HG03103 (cell line): Measurements from ENCODE around the gene FKBP1B.
"Not testable (repeated sequence)": the region's sequence is repeated elsewhere in the genome, so short reads cannot be mapped to it uniquely, and the experiment has no call there.

Experiments used
- ATAC-seq: cut with Tn5 transposase; IDR thresholded peaks from one replicate; pipeline ENCODE4 v1.9.1; 2021; ENCODE audit warnings: low read depth; ENCODE audit not compliant: unreplicated experiment

The FKBP1B gene

DNA sequence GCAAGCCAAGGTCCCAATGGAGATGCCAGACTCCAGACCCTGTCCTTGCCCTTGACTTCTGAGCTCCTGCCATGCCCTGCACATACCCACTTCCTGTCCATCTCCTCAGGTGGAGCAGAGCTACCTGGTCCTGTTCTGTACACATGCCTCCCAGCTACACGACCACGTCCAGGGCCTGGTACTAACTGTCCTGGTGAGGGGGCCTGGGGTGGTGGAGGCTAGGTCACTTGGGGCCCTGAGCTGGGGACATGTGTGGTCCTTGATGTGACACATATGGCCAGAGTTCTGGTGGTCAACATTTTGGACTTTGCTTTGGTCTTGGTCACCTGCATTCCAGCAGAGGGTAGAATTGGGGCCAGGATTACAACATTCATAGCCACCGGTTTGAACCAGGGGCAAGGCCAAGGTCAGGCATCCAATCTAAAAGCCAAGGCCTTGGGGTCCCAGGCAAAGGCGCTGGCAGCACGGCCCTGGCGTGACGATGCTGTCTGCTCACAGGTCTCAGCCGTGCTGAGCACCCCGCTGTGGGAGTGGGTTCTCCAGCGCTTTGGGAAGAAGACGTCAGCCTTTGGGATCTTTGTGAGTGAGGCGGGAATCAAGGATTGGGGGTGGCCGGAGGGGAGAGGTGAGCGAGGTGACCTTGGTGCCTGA lies 27.1 kb upstream of the FKBP1B start:
- ATAC-seq, result no peak

DNA sequence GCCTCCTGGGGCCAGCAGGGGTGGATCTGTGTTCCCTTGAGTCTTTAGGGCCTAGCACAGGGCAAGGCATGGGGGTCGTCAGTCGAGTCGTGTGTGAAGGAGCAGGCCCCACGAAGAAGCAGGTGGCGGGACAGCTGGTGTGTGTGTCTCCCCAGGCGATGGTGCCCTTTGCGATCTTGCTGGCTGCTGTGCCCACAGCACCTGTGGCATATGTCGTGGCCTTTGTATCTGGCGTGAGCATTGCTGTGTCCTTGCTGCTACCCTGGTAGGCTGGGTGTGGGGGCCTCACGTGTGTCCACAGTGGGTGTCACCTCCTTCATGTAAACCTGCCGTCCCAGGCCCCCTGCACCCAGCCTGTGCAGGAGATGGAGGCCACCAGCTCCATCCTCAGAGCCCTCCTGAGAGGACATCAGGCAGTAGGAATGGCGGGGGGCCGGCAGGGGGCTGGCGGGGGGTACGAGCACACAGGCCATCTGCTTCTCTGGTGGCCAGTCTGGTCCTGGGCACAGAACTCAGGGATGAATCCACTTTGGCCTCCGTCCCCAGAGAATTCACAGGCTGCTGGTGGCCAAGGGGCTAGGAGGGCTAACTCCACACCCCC lies 26.5 kb upstream of the FKBP1B start:
- ATAC-seq, result no peak

DNA sequence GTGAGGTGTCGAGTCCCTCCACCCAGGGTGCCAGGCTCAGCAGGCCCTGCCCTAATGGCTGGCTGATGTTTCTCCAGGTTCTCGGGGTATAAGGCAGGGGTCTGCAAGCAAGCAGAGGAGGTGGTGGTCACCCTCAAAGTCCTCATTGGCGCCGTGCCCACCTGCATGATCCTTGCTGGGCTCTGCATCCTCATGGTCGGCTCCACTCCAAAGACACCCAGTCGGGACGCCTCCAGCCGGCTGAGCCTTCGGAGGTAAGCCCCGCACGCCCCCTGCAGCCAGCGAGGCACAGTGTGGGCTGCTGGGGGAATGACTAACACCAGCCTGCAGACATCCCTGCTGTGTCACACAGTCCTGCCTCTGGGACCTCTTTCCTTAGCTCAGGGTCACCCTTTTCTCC lies 25.5 kb upstream of the FKBP1B start:
- no peak for ATAC-seq

DNA sequence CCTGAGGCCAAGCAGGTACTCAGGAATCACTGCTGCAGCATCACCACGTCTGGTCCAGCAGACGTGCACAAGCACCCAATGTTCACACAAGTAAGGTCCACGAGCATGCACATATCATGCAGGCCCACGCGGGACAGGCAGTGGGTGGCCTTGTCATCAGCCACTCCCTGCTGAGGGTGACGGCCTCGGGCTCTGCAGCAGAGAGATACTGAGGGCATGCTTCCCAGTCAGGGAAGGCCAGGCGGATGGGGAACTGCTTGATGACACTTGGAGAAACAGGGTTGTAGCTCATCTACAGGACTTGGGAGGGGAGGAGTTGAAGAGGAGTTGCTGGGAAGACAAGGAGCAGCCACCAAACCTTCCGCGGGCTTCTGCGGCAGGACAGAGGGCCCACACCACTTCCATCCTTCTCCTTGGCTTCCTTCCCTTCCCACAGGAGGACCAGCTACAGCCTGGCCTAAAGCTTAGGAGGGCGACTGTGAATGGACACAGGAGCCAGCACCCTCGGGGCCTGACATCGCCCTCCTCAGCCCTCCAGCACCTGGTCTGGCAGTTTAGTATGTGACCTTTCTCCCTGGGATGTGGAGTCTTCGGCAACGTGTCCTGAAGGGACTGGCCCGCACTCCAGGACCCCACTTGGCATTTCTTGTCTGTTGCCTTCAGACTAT lies 24.4 kb upstream of the FKBP1B start:
- ATAC-seq, result no peak

DNA sequence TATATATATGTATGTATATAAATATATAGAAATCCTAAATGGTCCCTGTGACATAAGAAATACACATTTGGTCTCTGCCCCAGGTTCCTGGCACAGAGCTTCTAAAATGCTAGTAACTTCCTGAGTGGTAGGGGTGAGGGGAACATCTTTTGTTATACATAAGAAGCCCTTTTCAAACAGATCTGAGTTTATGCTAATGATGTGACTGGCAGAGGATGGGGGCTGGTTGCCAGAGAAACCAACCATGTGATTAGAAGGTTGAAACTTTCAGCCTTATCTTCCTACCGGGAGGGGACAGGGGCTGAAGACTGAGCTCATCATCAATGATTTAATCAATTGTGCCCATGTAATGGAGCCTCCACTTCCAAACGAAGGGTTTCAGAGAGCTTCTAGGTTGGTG lies 23.3 kb upstream of the FKBP1B start:
- ATAC-seq, result no peak

DNA sequence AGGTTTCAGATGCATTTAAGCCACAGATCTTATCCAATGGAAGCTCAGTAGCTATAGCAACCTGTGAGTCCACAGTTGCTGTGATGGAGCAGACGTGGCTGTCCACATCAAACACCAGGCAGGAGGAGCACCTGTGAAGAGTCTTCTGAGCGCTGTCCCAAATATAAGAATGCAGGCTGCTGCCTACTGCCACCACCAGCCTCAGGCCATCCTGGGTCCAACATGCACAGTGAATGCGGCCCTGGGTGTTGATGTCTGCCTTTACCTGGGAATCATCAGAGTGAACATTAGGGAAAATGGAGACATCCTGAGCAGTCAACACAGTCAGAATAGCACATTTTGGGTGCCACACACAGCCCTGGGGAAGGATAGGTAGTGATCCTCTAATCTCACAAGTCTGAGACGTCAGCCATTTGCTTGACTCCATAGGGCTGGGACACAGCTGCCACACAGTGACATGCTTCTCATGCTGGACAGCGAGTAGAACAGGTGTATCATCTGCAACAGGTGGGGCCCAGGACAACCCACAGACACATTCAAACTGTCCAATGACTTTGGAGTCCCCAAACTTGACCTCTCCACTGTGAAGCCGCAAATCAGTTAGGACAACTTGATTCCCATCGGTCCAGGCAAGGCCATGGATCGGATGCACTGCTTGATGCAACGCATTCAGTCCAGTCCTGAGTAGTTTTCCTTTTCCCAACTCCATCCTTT lies 10.6 kb upstream of the FKBP1B start:
- ATAC-seq, result no peak

DNA sequence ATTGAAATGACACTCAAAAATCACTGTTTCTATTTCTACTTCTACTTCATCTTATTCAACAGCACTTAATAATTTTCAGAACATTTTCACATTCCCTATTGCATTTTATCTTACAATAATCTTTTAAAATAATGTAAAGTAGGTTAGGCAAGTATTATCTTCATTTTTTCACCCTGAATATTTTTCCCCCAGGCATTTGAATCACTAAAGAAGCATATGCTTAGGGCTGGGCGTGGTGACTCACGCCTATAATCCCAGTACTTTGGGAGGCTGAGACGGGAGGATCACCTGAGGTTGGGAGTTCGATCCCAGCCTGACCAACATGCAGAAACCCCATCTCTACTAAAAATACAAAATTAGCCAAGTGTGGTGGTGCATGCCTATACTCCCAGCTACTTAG lies 9.0 kb upstream of the FKBP1B start:
- ATAC-seq, result no peak

DNA sequence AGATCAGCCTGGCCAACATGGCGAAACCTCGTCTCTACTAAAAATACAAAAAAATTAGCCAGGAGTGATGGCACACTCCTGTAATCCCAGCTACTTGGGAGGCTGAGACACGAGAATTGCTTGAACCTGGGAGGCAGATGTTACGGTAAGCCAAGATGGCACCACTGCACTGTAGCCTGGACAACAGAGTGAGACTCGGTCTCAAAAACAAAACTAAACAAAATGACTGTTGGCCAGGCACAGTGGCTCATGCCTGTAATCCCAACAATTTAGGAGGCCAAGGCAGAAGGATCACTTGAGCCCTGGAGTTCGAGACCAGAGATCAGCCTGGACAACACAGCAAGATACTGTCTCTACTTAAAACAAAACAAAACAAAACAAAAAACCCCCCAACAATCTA lies 6.4 kb upstream of the FKBP1B start:
- ATAC-seq, result not testable (repeated sequence)

DNA sequence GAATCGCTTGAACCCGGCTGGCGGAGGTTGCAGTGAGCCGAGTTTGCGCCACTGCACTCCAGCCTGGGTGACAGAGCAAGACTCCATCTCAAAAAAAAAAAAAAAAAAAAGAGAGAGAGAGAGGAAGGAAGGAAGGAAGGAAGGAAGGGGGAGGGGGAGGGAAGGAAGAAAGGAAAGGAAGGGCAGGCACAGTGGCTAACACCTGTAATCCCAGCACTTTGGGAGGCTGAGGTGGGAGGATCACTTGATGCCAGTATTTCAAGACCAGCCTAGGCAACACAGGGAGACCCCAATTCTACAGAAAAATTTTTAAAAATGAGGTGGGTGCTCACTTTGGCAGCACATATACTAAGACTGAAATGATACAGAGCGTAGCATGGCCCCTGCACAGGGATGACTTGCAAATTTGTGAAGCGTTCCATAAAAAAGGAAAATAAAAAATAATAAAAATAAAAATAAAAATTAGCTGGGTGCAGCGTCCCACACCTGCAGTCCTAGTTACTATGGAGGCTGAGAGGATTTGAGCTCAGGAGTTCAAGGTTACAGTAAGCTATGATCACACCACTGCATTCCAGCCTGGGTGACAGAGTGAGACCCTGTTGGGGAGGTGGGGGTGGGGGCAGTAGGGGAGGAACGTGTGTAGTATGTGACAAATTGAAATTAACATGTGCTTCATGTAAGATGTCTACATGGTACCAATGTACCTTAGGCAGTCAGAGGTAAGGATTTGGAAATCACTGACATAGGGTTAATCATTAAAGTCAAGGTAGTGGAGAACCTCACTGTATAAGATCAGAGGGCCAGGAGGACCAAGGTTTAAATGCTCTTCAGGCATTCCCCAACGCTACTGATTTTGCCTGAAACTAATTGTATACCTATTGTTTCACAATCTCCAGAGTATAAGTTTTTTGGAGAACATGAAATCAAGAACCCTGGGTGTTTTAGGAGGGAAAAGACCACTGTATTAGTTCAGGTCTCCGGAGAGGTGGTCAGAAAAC lies 3.7 kb upstream of the FKBP1B start:
- no peak for ATAC-seq

DNA sequence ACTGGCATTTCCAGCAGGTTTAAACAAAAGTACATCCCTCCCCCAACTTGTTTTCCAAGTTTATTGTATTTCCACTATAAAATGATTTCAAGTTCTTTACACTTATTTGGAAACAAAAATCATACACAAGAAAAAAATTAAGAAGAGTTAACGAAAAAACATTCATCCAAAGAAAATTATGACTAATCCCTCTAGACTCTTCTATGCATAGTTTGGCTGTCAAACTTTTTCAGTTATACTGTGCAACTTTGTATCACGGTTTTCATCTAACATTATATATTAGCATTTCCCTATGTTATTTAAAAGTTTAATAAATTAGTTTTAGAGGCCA lies 3.0 kb upstream of the FKBP1B start:
- no peak for ATAC-seq

DNA sequence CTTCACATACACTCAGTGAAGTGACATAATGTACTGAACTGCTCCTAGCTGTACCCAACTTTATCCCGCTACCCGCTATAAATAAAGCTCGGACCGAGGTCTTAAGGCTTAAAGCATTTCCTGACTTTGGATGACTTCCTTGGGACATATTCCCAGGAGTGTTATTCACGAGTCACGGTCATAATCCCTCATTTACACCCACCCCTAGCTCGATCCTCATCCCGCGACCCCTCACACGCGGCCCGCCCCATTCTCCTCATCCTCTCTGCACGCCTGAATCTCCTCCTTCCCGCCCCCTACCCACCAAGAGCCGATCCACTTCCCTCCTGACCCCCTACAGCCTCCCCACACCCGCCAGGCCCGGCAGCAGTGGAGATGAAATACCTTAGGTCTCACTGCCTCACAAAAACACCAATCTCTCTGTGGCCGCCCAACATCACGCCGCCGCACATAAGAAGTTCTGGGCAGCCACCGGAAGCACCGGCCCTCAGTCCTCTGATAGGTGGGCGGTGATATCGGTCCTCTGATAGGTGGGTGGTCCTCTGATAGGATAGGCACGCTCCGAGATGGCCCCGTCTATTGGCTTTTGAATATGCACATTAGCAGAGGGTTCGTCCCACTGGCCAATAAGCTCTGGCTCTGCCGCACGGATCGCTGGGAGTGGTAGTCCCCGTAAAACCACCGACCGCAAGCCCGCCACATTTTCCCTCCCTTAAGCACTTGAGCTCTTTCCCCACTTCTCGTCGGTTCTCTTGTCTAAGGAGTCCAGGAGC lies 2.4 kb upstream of the FKBP1B start, which contains the start of gene WDCP:
WDCP (minus strand) TSS at position 462 of the 773 bp plus-strand sequence. CDS start 7,897 bp downstream, outside the sequence.
- peak; percentile 99 for ATAC-seq

DNA sequence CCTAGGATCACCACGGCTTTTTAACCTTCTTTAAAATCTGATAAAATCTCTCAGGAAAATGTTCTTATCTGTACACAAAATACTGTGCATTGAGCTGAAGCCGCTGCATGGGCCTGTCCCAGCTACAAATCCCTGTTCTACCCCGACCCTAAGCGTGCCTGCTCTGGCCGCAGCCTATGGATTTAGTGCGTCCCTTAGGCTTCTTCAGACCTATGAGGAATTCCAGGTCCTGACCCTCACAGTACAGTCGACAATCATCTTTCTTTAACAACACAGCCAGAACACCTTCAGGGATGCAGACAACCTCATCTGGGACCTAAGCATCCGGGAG lies 1.9 kb upstream of the FKBP1B start:
- peak; percentile 4 for ATAC-seq

DNA sequence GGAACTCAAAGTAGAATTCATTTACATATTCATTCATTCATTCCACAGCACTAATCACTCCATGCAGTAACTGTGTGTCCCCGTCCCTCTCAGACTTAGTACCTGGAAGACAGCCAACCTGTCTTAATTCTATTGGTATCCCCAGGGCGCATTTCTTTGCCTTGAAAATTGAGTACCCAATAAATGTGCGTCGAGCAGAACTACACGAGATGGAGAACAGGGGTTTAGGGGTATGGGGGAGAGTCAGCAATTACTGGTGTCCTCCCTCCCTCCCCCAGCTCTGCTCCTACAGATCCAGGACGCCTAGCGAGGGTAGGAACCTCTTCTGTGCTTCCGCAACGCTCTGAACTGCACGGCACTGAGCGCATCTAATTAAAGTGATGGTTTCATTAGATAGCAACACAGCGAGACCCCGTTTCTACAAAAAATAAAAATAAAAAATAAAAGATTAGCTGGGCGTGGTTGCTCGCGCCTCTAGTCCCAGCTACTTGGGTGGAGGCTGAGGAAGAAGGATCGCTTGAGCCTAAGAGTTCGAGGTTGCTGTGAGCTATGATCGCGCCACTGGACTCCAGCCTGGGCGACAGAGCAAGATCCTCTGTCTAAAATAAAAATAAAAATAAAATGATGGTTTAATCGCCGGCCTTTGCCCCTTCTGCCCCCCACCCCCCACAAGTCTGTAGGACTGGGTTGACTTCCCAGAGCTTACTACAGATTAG lies 614 bp upstream of the FKBP1B start:
- no peak for ATAC-seq

DNA sequence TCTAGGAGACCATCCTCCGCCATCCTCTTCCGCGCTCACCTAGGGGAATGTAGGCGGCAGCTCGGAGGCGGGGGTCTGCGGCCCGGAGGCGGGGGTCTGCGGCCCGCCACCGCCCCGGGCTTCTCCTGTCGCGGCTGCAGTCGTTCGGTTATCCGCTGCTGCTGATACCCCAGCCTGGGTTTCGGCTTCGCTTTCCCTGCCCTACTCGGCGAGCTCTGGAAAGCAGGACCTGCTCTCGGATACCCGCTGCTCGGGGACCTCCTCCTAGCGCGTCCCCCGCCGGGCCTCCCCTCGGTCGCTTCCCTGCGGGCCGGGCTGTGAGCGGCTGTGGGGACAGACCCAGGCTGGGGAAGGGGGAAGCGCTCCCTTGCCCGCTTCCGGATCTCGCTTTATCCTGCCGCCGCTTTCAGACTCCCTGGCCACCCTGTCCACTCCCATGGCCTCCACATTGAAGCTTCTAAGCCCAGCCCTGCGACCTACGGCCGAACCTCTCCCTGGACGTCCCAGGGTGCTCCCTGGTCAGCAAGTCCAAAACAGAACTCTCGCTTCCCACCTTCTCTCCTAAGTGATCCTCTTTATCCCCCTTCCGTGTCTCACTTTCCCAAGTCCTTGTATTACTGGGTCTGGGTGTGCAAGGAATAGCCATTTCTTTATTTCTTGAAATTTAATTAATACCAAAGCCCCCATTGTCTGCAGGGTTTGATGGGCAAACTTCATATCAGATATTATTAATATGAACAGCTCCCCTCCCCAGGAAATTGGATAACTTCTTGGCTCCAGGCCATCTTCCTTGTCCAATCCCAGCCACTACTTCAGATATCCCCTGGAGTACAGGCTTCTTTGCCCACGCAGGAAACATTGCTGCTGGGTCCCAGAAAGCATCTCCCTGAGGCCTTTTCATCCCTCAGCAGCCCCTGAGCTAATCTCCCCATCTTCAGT lies 769 bp downstream of the FKBP1B start:
- ATAC-seq, result no peak

DNA sequence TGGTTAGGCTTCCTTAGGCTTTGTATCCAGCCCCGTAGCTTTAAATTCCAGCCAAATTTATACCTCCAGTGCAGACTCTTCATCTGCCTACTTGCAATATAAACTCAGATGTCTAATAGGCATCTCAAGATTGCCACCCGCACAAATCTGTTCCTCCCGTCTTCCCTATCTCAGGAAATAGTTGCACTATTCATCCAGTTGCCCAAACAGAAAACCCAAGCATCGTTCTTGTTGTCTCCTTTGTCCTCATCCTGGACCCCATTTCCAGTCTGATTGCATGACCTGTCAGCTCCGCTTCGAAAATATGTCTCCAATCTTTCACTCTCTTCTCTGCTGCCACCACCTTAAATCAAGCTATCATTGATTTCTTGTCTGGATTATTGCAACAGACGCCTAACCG lies 2.3 kb downstream of the FKBP1B start:
- ATAC-seq, result no peak

DNA sequence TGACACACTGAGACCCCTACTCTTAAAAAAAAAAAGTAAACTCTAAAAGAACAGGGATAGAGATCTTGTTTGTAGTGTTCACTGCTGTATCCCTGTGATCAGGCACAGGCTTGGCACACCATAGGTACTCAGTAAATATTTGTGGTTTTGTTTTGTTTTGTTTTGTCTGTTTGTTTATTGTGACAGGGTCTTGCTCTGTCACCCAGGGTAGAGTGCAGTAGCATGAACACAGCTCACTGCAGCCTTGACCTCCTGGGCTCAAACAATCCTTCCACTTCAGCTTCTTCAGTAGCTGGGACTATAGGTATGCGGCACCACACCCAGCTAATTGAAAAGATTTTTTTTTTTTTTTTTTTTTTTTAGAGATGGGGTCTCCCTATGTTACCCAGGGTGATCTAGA lies 3.4 kb downstream of the FKBP1B start:
- ATAC-seq, result no peak

DNA sequence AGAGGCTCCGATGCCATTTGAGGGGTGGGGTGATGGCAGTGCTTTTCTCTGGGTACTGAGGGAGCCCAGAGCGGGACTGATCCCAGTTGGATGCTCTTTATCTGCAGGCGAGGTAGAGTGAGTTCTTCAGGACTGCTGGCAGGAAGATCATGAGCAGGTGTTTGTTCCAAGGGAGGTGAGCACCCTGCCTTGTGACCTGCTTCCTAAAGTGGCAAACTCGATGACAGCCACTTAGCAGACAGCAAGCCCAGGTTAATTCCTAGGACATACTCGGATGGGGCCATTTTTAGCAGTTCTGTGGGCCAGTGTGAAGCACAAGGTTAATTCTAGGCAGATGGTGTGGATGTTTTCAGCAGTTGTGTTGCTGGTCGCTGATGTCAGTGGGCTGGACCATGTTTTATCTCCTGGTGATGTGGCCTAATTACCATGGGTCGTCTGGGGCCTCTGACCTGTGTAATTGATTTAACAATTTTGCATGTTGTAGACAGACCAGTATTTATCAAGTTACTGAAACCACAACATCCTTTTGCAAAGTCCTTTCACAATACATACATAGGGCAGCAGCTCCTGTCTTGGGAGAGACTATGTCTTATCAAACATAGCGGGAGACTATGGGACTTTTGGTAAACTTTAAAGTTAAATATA lies 4.9 kb downstream of the FKBP1B start:
- no peak for ATAC-seq

DNA sequence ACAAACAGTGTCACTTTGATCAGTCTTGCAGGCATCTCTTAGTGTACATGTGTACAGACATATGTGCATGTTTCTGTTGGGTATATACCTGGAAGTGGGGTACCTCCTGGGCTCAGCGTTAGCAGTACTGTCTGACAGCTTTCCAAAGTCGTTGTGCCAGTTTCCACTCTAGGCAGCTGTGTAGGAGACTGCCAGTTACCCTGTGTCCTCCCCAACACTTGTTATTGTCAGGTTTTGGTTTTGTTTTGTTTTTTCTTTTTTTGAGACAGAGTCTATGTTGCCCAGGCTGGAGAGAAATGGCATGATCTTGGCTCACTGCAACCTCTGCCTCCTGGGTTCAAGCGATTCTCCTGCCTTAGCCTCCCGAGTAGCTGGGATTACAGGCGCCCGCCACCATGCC lies 6.2 kb downstream of the FKBP1B start:
- no peak for ATAC-seq
